SK-N-MC (cell line): ENCODE measurements around the gene PIK3R5.

Experiments used
- DNase-seq: peaks from one replicate; pipeline ENCODE4 v3.0.0-alpha.2; 2011; ENCODE audit warnings: low read depth, low spot score
- H3K27ac ChIP-seq: fragments of 200-600 bp; sonication (generic); 2 replicates; pipeline ENCODE4 v1.5.1; 2016; ENCODE audit warnings: mixed run types
- H3K36me3 ChIP-seq: fragments of 200-600 bp; sonication (generic); 2 replicates; pipeline ENCODE4 v1.6.1; 2017; ENCODE audit warnings: antibody characterized with exemption, low read length, mixed read lengths; ENCODE audit not compliant: insufficient read depth
- H3K4me3 ChIP-seq: fragments of 200-600 bp; sonication (generic); 2 replicates; pipeline ENCODE4 v1.5.1; 2016
- H3K9ac ChIP-seq: fragments of 200-600 bp; sonication (generic); 2 replicates; pipeline ENCODE4 v1.8.0; 2017; ENCODE audit warnings: mixed run types, mixed read lengths; ENCODE audit not compliant: insufficient read length
- H3K9me3 ChIP-seq: fragments of 200-600 bp; sonication (generic); 2 replicates; pipeline ENCODE4 v1.6.1; 2017; ENCODE audit warnings: low read depth, mild to moderate bottlenecking, antibody characterized with exemption, low read length, moderate library complexity, mixed read lengths
- EZH2 ChIP-seq: fragments of 200-600 bp; sonication (generic); IDR thresholded peaks from one replicate; pipeline ENCODE4 v1.6.1; 2017; ENCODE audit warnings: antibody characterized with exemption
- FOXP2 ChIP-seq: optimal IDR thresholded peaks from 2 replicates; pipeline ENCODE3; 2011; ENCODE audit warnings: mild to moderate bottlenecking, moderate library complexity; ENCODE audit not compliant: insufficient read depth; ENCODE audit errors: extremely low read length, control extremely low read depth
- POLR2AphosphoS5 ChIP-seq: IDR thresholded peaks from 2 replicates; pipeline ENCODE4 v1.6.1; 2012; ENCODE audit warnings: mild to moderate bottlenecking, low read depth, low read length, borderline replicate concordance

PIK3R5 gene

GRCh38 chr17:8965394-8966168, at the start of gene PIK3R5:
PIK3R5 (minus strand) TSS chr17:8965707; CDS start chr17:8911494, 54,213 bp downstream.
- DNase-seq = no peak
- H3K9ac ChIP-seq = no peak within 1 kb of the TSS
- no peak within 1 kb of the TSS for H3K4me3 ChIP-seq
- H3K36me3 ChIP-seq = no peaks in the 10 kb centered on the region
- H3K9me3 ChIP-seq = no peaks in the 10 kb centered on the region
- H3K27ac ChIP-seq = no peak within 1 kb of the TSS
- TF ChIP-seq EZH2 (no peak), FOXP2 (no peak), POLR2AphosphoS5 (no peak)

- TF ChIP-seq EZH2 (no peak), POLR2AphosphoS5 (no peak), FOXP2 (no peak)
- Histone ChIP-seq H3K9me3 (no peaks in the 10 kb centered on the region), H3K27ac (no peak overlapping the region), H3K36me3 (no peaks in the 10 kb centered on the region), H3K9ac (no peak overlapping the region), H3K4me3 (no peak overlapping the region)
- no peak for DNase-seq
Observed at GRCh38 chr17:9011001-9011400, 45.5 kb upstream of the PIK3R5 start.

DNA sequence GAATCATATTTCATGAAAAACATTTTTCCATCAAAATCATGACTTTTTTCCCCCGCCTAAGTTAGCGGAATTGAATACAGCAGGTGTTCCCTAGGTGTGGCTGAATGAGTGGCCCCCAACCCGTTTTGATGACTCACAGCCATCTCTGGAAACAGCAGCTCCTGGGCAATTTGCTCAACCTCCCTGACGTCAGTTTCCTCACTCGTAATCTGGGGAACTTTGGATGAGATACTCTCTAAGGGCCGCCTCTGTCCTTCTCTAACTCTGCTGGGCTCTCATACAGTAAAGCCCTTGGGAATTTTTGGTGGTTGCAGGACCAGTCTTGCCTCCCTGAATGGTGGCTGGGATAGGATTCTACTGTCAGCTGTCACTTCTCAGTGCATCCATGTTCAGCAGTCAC, 44.2 kb upstream of the PIK3R5 start:
- TF ChIP-seq EZH2 = no peak
- no peak for TF ChIP-seq POLR2AphosphoS5
- no peak for TF ChIP-seq FOXP2
- H3K4me3 ChIP-seq = no peak overlapping the region
- no peak for DNase-seq

GRCh38 chr17:9009096-9009495, 43.6 kb upstream of the PIK3R5 start:
- no peaks in the 10 kb centered on the region for H3K9me3 ChIP-seq
- no peaks in the 10 kb centered on the region for H3K36me3 ChIP-seq
- no peak for DNase-seq
- no peak overlapping the region for H3K27ac ChIP-seq
- H3K4me3 ChIP-seq = no peak overlapping the region
- TF ChIP-seq FOXP2 = no peak
- TF ChIP-seq POLR2AphosphoS5 = no peak
- TF ChIP-seq EZH2 = no peak
- no peak overlapping the region for H3K9ac ChIP-seq

More for the DNA sequence above, 44.2 kb upstream of the PIK3R5 start:
- Histone ChIP-seq H3K36me3 (no peaks in the 10 kb centered on the region), H3K27ac (no peak overlapping the region), H3K9me3 (no peaks in the 10 kb centered on the region), H3K9ac (no peak overlapping the region)

GRCh38 chr17:9007052-9007714, 41.7 kb upstream of the PIK3R5 start:
- H3K27ac ChIP-seq = no peak overlapping the region
- no peaks in the 10 kb centered on the region for H3K9me3 ChIP-seq
- H3K4me3 ChIP-seq = no peak overlapping the region
- H3K9ac ChIP-seq = no peak overlapping the region
- no peak for DNase-seq
- no peaks in the 10 kb centered on the region for H3K36me3 ChIP-seq
- TF ChIP-seq POLR2AphosphoS5 (no peak), EZH2 (no peak), FOXP2 (no peak)

- Histone ChIP-seq H3K27ac (no peak overlapping the region), H3K4me3 (no peak overlapping the region), H3K9me3 (no peaks in the 10 kb centered on the region), H3K36me3 (no peaks in the 10 kb centered on the region), H3K9ac (no peak overlapping the region)
- TF ChIP-seq EZH2 (no peak), FOXP2 (no peak), POLR2AphosphoS5 (no peak)
- no peak for DNase-seq
Observed at GRCh38 chr17:9006175-9006767, 40.8 kb upstream of the PIK3R5 start.

GRCh38 chr17:9004961-9005285, 39.4 kb upstream of the PIK3R5 start:
- Histone ChIP-seq H3K9ac (no peak overlapping the region), H3K9me3 (peaks cover 2% of the 10 kb centered on the region; the same call in 1 of the 2 replicates), H3K27ac (no peak overlapping the region), H3K36me3 (no peaks in the 10 kb centered on the region), H3K4me3 (no peak overlapping the region)
- no peak for TF ChIP-seq POLR2AphosphoS5
- TF ChIP-seq FOXP2 = no peak
- TF ChIP-seq EZH2 = no peak
- no peak for DNase-seq
